GM12873 (cell line): ENCODE data around the gene PSMC4.

ENCODE experiments used
- CTCF ChIP-seq: IDR thresholded peaks from 2 replicates; pipeline ENCODE4 v1.5.1; 2012; ENCODE audit warnings: low read depth, mild to moderate bottlenecking, moderate library complexity, low read length, control low read depth; ENCODE audit not compliant: insufficient read depth; ENCODE audit errors: missing control alignments

The PSMC4 gene

GRCh38 chr19:39982883-39983282, 11.9 kb downstream of the PSMC4 start:
- no peak for TF ChIP-seq CTCF

GRCh38 chr19:39983695-39984300, 12.8 kb downstream of the PSMC4 start:
- TF ChIP-seq CTCF, result no peak

- TF ChIP-seq CTCF, result no peak
Measured at GRCh38 chr19:39986643-39987042, 15.7 kb downstream of the PSMC4 start.

GRCh38 chr19:39987167-39987566, 16.2 kb downstream of the PSMC4 start:
- no peak for TF ChIP-seq CTCF

- TF ChIP-seq CTCF, result no peak
Measured at GRCh38 chr19:39987596-39987995, 16.6 kb downstream of the PSMC4 start.

- no peak for TF ChIP-seq CTCF
Measured at GRCh38 chr19:39993605-39994004, 22.6 kb downstream of the PSMC4 start.

- no peak for TF ChIP-seq CTCF
Measured at GRCh38 chr19:39994361-39994760, 23.4 kb downstream of the PSMC4 start.
